OCI-LY7 (cell line): ENCODE results near the gene FBXW8.
"Not testable (repeated sequence)": the region's sequence is repeated elsewhere in the genome, so short reads cannot be mapped to it uniquely, and the experiment has no call there.

Source experiments
- EZH2phosphoT487 ChIP-seq: fragments of 200-600 bp; sonication (generic); IDR thresholded peaks from 2 replicates; pipeline ENCODE4 v1.6.1; 2018; ENCODE audit warnings: low read depth, borderline replicate concordance, mild to moderate bottlenecking, mixed run types, antibody characterized with exemption, low read length, moderate library complexity, mixed read lengths
- TF ChIP-seq, protein P1 (sequence below): fragments of 200-600 bp; sonication (generic); conservative IDR thresholded peaks from 2 replicates; pipeline ENCODE4 v1.5.1; 2014; ENCODE audit warnings: mild to moderate bottlenecking, antibody characterized with exemption, low read length, moderate library complexity, mixed read lengths

DNA sequence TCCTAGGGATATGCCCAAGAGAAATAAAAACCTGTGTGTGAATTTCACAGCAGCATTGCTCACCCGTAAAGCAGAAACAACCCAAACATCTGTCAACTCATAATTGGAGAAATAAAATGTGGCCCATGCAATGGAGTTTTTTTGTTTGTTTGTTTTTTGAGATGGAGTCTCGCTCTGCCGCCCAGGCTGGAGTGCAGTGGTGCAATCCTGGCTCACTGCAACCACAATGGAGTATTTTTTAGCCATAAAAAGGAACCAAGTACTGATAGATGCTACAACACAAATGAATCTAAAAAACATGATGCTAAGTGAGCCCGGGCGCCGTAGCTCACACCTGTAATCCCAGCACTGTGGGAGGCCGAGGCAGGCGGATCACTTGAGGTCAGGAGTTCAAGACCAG is 146.9 kb downstream of the FBXW8 start:
- TF ChIP-seq, protein P1, sequence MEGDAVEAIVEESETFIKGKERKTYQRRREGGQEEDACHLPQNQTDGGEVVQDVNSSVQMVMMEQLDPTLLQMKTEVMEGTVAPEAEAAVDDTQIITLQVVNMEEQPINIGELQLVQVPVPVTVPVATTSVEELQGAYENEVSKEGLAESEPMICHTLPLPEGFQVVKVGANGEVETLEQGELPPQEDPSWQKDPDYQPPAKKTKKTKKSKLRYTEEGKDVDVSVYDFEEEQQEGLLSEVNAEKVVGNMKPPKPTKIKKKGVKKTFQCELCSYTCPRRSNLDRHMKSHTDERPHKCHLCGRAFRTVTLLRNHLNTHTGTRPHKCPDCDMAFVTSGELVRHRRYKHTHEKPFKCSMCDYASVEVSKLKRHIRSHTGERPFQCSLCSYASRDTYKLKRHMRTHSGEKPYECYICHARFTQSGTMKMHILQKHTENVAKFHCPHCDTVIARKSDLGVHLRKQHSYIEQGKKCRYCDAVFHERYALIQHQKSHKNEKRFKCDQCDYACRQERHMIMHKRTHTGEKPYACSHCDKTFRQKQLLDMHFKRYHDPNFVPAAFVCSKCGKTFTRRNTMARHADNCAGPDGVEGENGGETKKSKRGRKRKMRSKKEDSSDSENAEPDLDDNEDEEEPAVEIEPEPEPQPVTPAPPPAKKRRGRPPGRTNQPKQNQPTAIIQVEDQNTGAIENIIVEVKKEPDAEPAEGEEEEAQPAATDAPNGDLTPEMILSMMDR = not testable (repeated sequence)
- TF ChIP-seq EZH2phosphoT487 = not testable (repeated sequence)
